Upper lobe of left lung (tissue), 4 donors: ENCODE results near the gene ERI3.

Experiments used
- POLR2A ChIP-seq, 4 donors: fragments of 450-650 bp; IDR thresholded peaks; one replicate each; pipeline ENCODE4 v1.5.1; 2016 to 2017; ENCODE audit warnings: antibody characterized with exemption in 4 of 4, mild to moderate bottlenecking in 2 of 4
- POLR2AphosphoS5 ChIP-seq, 2 donors: sonication (generic); formaldehyde crosslinking; IDR thresholded peaks; one replicate each; pipeline ENCODE4 v1.5.1; 2017; ENCODE audit warnings: antibody characterized with exemption in 2 of 2
- TF ChIP-seq, protein P1 (sequence below), 6 experiments: fragments of 450-650 bp in 4 of 6; fragments of 200-600 bp in 2 of 6; sonication (generic) in 2 of 6; IDR thresholded peaks; one replicate each; pipeline ENCODE4 v1.5.1; 2016 to 2019; ENCODE audit warnings: antibody characterized with exemption in 6 of 6

DNA sequence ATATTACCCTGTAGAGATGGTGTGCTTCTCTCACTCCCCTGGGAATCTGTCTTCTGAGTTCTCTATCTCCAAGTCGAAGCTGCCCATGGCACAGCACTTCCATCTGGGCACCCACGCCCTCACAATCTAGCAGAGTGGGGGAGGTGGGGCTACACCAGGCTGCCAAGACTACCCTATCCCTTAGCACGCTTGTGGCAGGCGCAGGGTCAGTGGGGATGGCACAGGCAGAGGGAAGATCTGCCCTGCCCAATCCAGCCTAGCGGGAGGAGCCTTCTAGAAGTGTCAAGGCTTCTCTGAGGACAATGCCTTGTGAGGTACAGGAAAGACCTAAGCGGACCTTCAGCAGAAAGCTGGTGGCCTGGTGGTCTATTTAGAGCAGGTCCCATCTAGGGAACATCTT, 92.6 kb downstream of the ERI3 start:
- TF ChIP-seq, protein P1, sequence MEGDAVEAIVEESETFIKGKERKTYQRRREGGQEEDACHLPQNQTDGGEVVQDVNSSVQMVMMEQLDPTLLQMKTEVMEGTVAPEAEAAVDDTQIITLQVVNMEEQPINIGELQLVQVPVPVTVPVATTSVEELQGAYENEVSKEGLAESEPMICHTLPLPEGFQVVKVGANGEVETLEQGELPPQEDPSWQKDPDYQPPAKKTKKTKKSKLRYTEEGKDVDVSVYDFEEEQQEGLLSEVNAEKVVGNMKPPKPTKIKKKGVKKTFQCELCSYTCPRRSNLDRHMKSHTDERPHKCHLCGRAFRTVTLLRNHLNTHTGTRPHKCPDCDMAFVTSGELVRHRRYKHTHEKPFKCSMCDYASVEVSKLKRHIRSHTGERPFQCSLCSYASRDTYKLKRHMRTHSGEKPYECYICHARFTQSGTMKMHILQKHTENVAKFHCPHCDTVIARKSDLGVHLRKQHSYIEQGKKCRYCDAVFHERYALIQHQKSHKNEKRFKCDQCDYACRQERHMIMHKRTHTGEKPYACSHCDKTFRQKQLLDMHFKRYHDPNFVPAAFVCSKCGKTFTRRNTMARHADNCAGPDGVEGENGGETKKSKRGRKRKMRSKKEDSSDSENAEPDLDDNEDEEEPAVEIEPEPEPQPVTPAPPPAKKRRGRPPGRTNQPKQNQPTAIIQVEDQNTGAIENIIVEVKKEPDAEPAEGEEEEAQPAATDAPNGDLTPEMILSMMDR (IDR thresholded peaks at IDR 0.05) = no peak
- TF ChIP-seq POLR2A (IDR thresholded peaks at IDR 0.05) = no peak
- no peak for TF ChIP-seq POLR2AphosphoS5 (IDR thresholded peaks at IDR 0.05)
